Skeletal muscle satellite cell (primary cell): ENCODE measurements around the gene CYP2E1.
"Not testable (repeated sequence)": the region's sequence is repeated elsewhere in the genome, so short reads cannot be mapped to it uniquely, and the experiment has no call there.

Experiments used
- H3K27me3 ChIP-seq: 2 replicates; pipeline ENCODE4 v1.7.0; 2013; ENCODE audit warnings: low read length; ENCODE audit not compliant: control insufficient read depth, insufficient read depth
- H3K36me3 ChIP-seq: 2 replicates; pipeline ENCODE4 v1.7.0; 2013; ENCODE audit warnings: mild to moderate bottlenecking, control low read depth, low read length; ENCODE audit not compliant: insufficient read depth
- H3K4me1 ChIP-seq: 2 replicates; pipeline ENCODE4 v1.7.0; 2013; ENCODE audit warnings: low read length; ENCODE audit not compliant: control insufficient read depth, insufficient read depth
- H3K4me2 ChIP-seq: 2 replicates; pipeline ENCODE4 v1.7.0; 2013; ENCODE audit warnings: mild to moderate bottlenecking, low read length
- H3K4me3 ChIP-seq: 2 replicates; pipeline ENCODE4 v1.7.0; 2013; ENCODE audit warnings: low read length
- H3K9ac ChIP-seq: 2 replicates; pipeline ENCODE4 v1.7.0; 2013; ENCODE audit warnings: mild to moderate bottlenecking, low read depth, low read length, moderate library complexity
- H3K9me3 ChIP-seq: replicated peaks from 2 replicates; pipeline ENCODE4 v1.7.0; 2013; ENCODE audit warnings: mild to moderate bottlenecking, control low read depth, low read length

CYP2E1 gene

GRCh38 chr10:133577037-133577436 lies 49.9 kb downstream of the CYP2E1 start:
- H3K4me3 ChIP-seq, H3K4me1 ChIP-seq, H3K27me3 ChIP-seq, H3K4me2 ChIP-seq, H3K9ac ChIP-seq, H3K36me3 ChIP-seq, H3K9me3 ChIP-seq: not testable (repeated sequence)
